Lower leg skin (tissue), 4 donors: ENCODE data around the gene UBALD1. TPM values are rescaled to one million over a fixed set of nuclear protein-coding genes. Genes with fewer than 3 reads are reported as not detected.

Experiments
- DNase-seq, 2 donors: peaks; one replicate each; pipeline ENCODE4 v3.0.0-alpha.2; 2019; ENCODE audit warnings: low spot score in 2 of 2
- H3K4me3 ChIP-seq: fragments of 200-600 bp; sonication (generic); 2 replicates; pipeline ENCODE4 v1.5.1; 2017; ENCODE audit warnings: mild to moderate bottlenecking, low read depth; ENCODE audit not compliant: poor library complexity, severe bottlenecking
- CTCF ChIP-seq, 3 donors: fragments of 450-650 bp; IDR thresholded peaks; one replicate each; pipeline ENCODE4 v1.5.1; 2016; ENCODE audit warnings: antibody characterized with exemption in 3 of 3, mild to moderate bottlenecking in 3 of 3, moderate library complexity in 2 of 3
- POLR2A ChIP-seq, 2 donors: fragments of 450-650 bp; IDR thresholded peaks; one replicate each; pipeline ENCODE4 v1.6.1; 2016 to 2017; ENCODE audit warnings: antibody characterized with exemption in 2 of 2, mild to moderate bottlenecking in 1 of 2, moderate library complexity in 1 of 2
- WGBS, 2 donors: methylation state at CpG; one replicate each; pipeline ENCODE4 v1.1.5; 2018; 5-methylcytosine and 5-hydroxymethylcytosine counted together
- intact Hi-C: fragments of 100-400 bp; cut with DNase I; formaldehyde crosslinking; loops from one replicate; pipeline ENCODE4 v1.15.0; 2023; ENCODE audit warnings: low total_unique reads
- total RNA-seq, 4 donors: library from RNA; depleted of rRNA; stranded (reverse); fragments of >200 nt; gene quantifications; one replicate each; pipeline ENCODE4 v1.1.0, GENCODE V29; 2016

Gene UBALD1
- total RNA-seq, 4 donors from 2014 or later: 9.8 to 14.9 (median 14.3) TPM

DNA sequence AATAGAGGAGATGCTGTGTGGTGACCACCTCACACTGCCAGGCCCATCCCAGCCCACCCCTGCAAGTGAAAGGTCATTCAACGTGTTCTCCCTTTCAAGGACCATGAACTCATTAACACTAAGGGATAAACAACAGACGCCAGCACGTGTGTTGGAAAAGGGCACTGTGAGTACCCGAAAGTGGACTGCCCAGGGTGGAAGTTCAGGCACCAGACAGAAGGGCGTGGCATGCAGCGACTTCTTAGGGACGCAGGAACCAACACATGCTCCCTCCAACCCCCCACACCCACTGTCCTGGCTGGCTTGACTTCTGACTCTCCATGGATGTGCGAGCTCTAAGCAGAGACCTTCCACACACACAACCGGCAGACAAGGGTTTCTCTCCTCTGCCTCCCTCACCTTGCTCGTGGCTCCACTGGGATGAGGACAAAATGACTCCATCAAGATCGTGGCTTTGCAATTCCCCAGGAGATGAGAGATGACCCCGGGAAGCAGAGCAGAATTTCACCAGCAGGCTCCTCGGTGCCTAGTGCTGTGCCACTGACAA, 11.0 kb downstream of the UBALD1 start:
- TF ChIP-seq POLR2A (IDR thresholded peaks at IDR 0.05) (no peak), CTCF (IDR thresholded peaks at IDR 0.05) (no peak)
- intact Hi-C loops: no loop called here
- no peak overlapping the region for H3K4me3 ChIP-seq
- 61 to 67% methylated on average over 9 to 13 of the region's 13 CpGs for WGBS, 2 donors
- no peak for DNase-seq

DNA sequence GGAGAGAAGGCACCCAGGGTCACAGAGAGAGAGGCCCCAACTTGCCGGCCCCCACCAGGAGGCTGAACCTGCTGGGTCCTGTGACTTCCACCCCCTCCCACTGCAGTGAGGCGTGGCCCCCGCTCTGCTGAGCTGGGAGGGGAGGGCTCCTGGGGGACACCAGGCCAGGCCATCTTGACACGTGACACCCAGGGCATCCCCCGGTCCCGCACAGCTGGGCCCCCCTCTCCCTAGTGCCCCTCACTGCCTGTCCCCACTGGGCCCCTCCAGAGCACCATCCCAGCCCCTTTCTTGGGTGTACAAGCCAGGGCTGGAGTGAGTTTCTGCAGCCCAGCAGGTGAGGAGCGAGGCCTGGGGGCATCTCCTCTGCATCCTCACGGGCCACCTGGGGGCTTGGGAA, 12.4 kb downstream of the UBALD1 start:
- H3K4me3 ChIP-seq: no peak overlapping the region
- no peak for DNase-seq
- no peak for TF ChIP-seq POLR2A (IDR thresholded peaks at IDR 0.05)
- TF ChIP-seq CTCF (IDR thresholded peaks at IDR 0.05): no peak
- intact Hi-C loops: no loop called here
- 38 to 60% methylated on average over 5 to 8 of the region's 8 CpGs for WGBS, 2 donors

GRCh38 chr16:4601864-4602186, 12.9 kb downstream of the UBALD1 start:
- DNase-seq: no peak

GRCh38 chr16:4601036-4601863, 13.4 kb downstream of the UBALD1 start:
- intact Hi-C loops: no loop called here
- DNase-seq: no peak
- no peak overlapping the region for H3K4me3 ChIP-seq
- 13 to 17% methylated on average over 18 of the region's 18 CpGs for WGBS, 2 donors
- TF ChIP-seq CTCF (IDR thresholded peaks at IDR 0.05) (no peak), POLR2A (IDR thresholded peaks at IDR 0.05) (no peak)

More at GRCh38 chr16:4601864-4602186, 12.9 kb downstream of the UBALD1 start:
- no peak for TF ChIP-seq POLR2A (IDR thresholded peaks at IDR 0.05)
- TF ChIP-seq CTCF (IDR thresholded peaks at IDR 0.05): no peak
- no peak overlapping the region for H3K4me3 ChIP-seq
- WGBS, 2 donors: 56 to 71% methylated on average over 6 of the region's 6 CpGs
- intact Hi-C loops: no loop called here

DNA sequence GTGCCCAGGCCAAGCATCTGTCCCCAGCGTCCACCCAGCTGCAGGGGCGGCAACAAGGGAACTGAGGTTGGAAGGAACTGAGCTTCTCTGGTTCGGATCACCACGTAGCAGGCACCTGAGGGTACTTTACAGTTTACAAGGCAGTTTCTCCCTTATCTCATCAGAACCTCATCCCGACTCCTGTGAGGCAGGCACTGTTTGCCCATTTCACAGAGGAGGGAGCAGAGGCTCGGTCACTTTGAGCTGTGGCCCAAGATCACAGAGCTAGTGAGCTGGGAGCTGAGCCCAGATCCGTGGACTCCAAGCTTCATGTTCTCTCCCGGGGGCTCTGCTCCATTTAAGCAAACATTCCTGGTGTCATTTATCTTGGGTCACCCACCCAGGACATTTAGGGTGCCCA, 15.1 kb downstream of the UBALD1 start:
- no peak overlapping the region for H3K4me3 ChIP-seq
- intact Hi-C loops: no loop called here
- WGBS, 2 donors: 87 to 91% methylated on average over 8 of the region's 8 CpGs

DNA sequence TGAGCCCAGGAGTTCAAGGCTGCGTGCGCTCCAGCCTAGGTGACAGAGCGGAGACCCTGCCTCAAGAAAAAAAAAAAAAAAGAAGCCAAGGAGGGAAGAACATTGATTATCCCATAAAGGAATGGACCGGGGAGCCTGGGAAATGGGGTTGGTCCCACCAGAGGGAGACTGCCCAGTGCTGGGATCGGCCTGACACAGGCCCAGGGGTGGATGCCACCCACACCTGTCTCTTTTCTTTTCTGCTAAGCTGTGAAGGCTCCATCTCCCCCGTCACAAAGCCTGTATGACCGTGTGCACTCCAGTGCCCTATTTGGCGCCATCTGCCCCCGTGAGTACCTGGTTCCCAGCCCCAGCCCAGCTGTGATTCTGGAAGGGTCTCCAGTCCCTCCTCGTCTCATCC, 15.7 kb downstream of the UBALD1 start:
- no peak for DNase-seq
- H3K4me3 ChIP-seq: no peak overlapping the region
- WGBS, 2 donors: 90 to 96% methylated on average over 10 of the region's 10 CpGs
- intact Hi-C loops: no loop called here
- TF ChIP-seq POLR2A (IDR thresholded peaks at IDR 0.05): no peak
- TF ChIP-seq CTCF (IDR thresholded peaks at IDR 0.05): no peak

More for the DNA sequence above, 15.1 kb downstream of the UBALD1 start:
- TF ChIP-seq POLR2A (IDR thresholded peaks at IDR 0.05): no peak
- DNase-seq: no peak
